Effector memory CD8-positive, alpha-beta T cell (primary cell): ENCODE measurements around the gene TRIM58.

Experiments used
- ATAC-seq: fragments of 150-1000 bp; cut with Tn5 transposase; replicated peaks from 2 replicates; pipeline ENCODE4 v1.10.0; 2021; ENCODE audit warnings: mild to moderate bottlenecking, moderate library complexity
- DNase-seq, 3 experiments: peaks; one replicate each; pipeline ENCODE4 v3.0.0; 2021
- H3K27ac Mint-ChIP-seq, 2 donors: one replicate each; pipeline ENCODE4 v1.8.0; 2022; ENCODE audit warnings: mild to moderate bottlenecking in 2 of 2, mixed read lengths in 2 of 2, moderate library complexity in 2 of 2
- H3K27me3 Mint-ChIP-seq, 2 donors: one replicate each; pipeline ENCODE4 v1.8.0; 2022; ENCODE audit warnings: mixed read lengths in 2 of 2
- H3K36me3 Mint-ChIP-seq: one replicate; pipeline ENCODE4 v1.8.0; 2022; ENCODE audit warnings: mild to moderate bottlenecking, moderate library complexity, mixed read lengths; ENCODE audit not compliant: insufficient read depth
- H3K4me1 Mint-ChIP-seq, 2 donors: one replicate each; pipeline ENCODE4 v1.8.0; 2022; ENCODE audit warnings: low read depth in 2 of 2, mixed read lengths in 2 of 2
- H3K4me3 Mint-ChIP-seq, 2 donors: one replicate each; pipeline ENCODE4 v1.8.0; 2022; ENCODE audit warnings: mild to moderate bottlenecking in 2 of 2, mixed read lengths in 2 of 2, moderate library complexity in 2 of 2
- H3K9me3 Mint-ChIP-seq, 2 donors: one replicate each; pipeline ENCODE4 v1.8.0; 2022; ENCODE audit warnings: mixed read lengths in 2 of 2
- total RNA-seq, 9 experiments: gene quantifications; one replicate each; lab custom pipeline; 2026; lab: John Stamatoyannopoulos, UW

Gene TRIM58, protein sequence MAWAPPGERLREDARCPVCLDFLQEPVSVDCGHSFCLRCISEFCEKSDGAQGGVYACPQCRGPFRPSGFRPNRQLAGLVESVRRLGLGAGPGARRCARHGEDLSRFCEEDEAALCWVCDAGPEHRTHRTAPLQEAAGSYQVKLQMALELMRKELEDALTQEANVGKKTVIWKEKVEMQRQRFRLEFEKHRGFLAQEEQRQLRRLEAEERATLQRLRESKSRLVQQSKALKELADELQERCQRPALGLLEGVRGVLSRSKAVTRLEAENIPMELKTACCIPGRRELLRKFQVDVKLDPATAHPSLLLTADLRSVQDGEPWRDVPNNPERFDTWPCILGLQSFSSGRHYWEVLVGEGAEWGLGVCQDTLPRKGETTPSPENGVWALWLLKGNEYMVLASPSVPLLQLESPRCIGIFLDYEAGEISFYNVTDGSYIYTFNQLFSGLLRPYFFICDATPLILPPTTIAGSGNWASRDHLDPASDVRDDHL
- 0 to 0.42 (median 0.10) reads per million in 9 experiments for total RNA-seq

DNA sequence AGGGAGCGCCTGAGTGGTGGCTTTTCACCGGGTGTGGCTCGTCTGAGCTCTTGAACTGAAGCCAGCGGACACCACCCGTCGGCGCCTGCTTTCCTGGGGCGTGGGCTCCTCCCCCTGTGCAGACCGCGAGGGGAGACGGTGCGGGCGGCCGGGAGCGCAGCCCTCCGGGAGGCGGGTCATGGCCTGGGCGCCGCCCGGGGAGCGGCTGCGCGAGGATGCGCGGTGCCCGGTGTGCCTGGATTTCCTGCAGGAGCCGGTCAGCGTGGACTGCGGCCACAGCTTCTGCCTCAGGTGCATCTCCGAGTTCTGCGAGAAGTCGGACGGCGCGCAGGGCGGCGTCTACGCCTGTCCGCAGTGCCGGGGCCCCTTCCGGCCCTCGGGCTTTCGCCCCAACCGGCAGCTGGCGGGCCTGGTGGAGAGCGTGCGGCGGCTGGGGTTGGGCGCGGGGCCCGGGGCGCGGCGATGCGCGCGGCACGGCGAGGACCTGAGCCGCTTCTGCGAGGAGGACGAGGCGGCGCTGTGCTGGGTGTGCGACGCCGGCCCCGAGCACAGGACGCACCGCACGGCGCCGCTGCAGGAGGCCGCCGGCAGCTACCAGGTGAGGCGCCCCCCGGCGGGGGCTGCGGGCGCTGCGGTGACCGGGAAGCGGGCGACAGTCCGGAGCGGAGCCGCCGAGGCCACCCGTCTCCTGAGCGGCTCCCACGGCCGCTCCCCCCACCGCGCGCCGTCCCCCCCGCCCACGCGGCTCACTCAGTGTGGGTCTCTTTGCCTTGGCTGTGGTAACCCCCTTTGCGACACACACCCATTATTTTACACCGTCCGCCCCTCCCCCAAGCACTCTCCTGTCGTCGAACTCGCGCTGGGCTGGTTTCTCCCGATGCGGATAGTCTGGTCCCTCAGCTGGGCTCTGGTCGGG is at the start of gene TRIM58:
TSS of gene TRIM58 (plus strand) at position 119 of the 916 bp plus-strand sequence. CDS start at position 179, 60 bp downstream.
- Mint-ChIP-seq H3K9me3 (no peaks in the 10 kb centered on the region), H3K4me1 (peaks cover 2 to 5% of the 10 kb centered on the region in 2 donors), H3K4me3 (peak within 1 kb of the TSS; percentile 60 to 63), H3K27ac (no peak within 1 kb of the TSS), H3K36me3 (no peaks in the 10 kb centered on the region), H3K27me3 (peaks cover 41 to 55% of the 10 kb centered on the region in 2 donors)
- DNase-seq (no peak), ATAC-seq (peak; percentile 27)

- DNase-seq (no peak), ATAC-seq (no peak)
- peaks cover 3 to 6% of the 10 kb centered on the region in 2 donors for H3K9me3 Mint-ChIP-seq
- H3K27ac Mint-ChIP-seq = no peak overlapping the region
- no peaks in the 10 kb centered on the region for H3K27me3 Mint-ChIP-seq
- H3K4me1 Mint-ChIP-seq = no peaks in the 10 kb centered on the region
- H3K4me3 Mint-ChIP-seq = no peak overlapping the region
- no peaks in the 10 kb centered on the region for H3K36me3 Mint-ChIP-seq
These were observed 44.4 kb upstream of the TRIM58 start for GRCh38 chr1:247812637-247813036.

DNA sequence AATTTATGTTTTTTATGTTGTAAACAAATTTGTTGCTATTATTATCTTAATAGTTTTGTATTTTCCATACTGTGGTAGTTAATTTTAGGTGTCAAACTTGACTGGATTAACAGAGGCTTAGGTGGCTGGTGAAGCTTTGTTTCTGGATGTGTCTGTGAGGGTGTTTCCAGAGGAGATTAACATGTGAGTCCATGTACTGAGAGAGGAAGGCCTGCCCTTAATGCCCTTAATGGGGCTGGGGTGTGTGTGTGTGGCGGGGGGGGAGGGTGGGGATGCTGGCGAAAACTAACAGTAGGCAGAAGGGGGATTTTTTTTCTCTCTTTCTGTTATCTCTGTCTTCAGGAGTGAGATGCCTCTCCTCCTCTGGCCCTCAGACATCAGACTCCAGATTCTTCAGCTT is 34.9 kb upstream of the TRIM58 start:
- H3K36me3 Mint-ChIP-seq = no peaks in the 10 kb centered on the region
- no peaks in the 10 kb centered on the region for H3K4me1 Mint-ChIP-seq
- no peaks in the 10 kb centered on the region for H3K9me3 Mint-ChIP-seq
- no peak overlapping the region for H3K4me3 Mint-ChIP-seq
- no peak for DNase-seq
- H3K27me3 Mint-ChIP-seq = no peaks in the 10 kb centered on the region
- no peak for ATAC-seq
- H3K27ac Mint-ChIP-seq = no peak overlapping the region

GRCh38 chr1:247824023-247824422 is 33.0 kb upstream of the TRIM58 start, which contains the start of gene OR14A16:
Gene OR14A16 (minus strand): TSS chr1:247824119. CDS start chr1:247815729, 8,390 bp downstream.
- no peak for ATAC-seq
- Mint-ChIP-seq H3K4me1 (no peaks in the 10 kb centered on the region), H3K27me3 (no peaks in the 10 kb centered on the region), H3K27ac (no peak within 1 kb of the TSS), H3K4me3 (no peak within 1 kb of the TSS), H3K9me3 (peaks cover 0 to 2% of the 10 kb centered on the region in 2 donors), H3K36me3 (no peaks in the 10 kb centered on the region)
- no peak for DNase-seq

GRCh38 chr1:247825362-247825761 is 31.6 kb upstream of the TRIM58 start:
- Mint-ChIP-seq H3K9me3 (peaks cover 0 to 2% of the 10 kb centered on the region in 2 donors), H3K4me3 (no peak overlapping the region), H3K27ac (no peak overlapping the region), H3K36me3 (no peaks in the 10 kb centered on the region), H3K27me3 (no peaks in the 10 kb centered on the region), H3K4me1 (no peaks in the 10 kb centered on the region)
- no peak for ATAC-seq
- DNase-seq = no peak

DNA sequence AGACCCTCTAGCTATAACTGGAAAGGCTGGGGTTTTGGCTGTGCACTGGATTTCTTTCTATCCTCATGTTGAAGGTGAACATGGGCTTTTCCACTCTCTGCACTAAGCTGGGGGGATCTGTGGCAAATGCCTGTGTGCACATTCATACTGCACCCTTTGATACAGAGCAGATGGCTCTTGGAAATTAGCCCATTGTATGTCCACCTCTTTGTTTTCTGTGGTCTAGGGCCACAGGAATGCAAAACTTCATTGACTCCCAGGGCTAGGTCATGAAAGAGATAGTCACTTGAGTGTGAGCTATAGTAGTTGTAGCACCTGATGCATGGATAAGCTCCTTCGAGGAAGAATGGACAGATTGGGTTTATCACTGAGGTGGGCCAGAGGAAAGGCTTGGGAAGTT is 27.3 kb upstream of the TRIM58 start:
- ATAC-seq (no peak), DNase-seq (no peak)
- H3K9me3 Mint-ChIP-seq = peaks cover 0 to 2% of the 10 kb centered on the region in 2 donors
- H3K27me3 Mint-ChIP-seq = no peaks in the 10 kb centered on the region
- no peak overlapping the region for H3K4me3 Mint-ChIP-seq
- H3K27ac Mint-ChIP-seq = no peak overlapping the region
- no peaks in the 10 kb centered on the region for H3K36me3 Mint-ChIP-seq
- no peaks in the 10 kb centered on the region for H3K4me1 Mint-ChIP-seq

DNA sequence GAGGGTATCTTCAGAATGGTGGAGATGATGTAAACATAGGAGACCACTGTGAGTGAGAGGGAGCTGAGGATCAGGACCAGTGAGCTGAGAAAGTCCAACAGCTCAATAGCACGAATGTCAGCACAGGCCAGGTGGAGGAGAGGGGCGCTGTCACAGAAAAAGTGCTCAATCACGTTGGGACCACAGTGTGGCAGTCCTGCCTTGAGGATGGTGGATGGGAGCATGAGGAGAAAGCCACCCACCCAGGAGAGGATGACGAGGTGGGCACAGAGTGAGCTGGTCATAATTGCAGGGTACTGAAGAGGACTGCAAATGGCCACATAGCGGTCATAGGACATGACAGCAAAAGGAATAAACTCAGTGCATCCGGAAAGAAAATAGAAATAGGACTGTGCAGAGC is 23.4 kb upstream of the TRIM58 start:
- Mint-ChIP-seq H3K4me3 (no peak overlapping the region), H3K9me3 (peaks cover 0 to 2% of the 10 kb centered on the region in 2 donors), H3K27ac (no peak overlapping the region), H3K27me3 (no peaks in the 10 kb centered on the region), H3K36me3 (no peaks in the 10 kb centered on the region), H3K4me1 (no peaks in the 10 kb centered on the region)
- DNase-seq (no peak), ATAC-seq (no peak)

- Mint-ChIP-seq H3K27ac (no peak overlapping the region), H3K9me3 (peaks cover 5 to 10% of the 10 kb centered on the region in 2 donors), H3K4me1 (no peaks in the 10 kb centered on the region), H3K27me3 (no peaks in the 10 kb centered on the region), H3K4me3 (no peak overlapping the region), H3K36me3 (no peaks in the 10 kb centered on the region)
- ATAC-seq (no peak), DNase-seq (no peak)
These were observed 16.2 kb upstream of the TRIM58 start for GRCh38 chr1:247840818-247841217.

- no peak for DNase-seq
- H3K27ac Mint-ChIP-seq = no peak within 1 kb of the TSS
- no peak for ATAC-seq
- H3K4me1 Mint-ChIP-seq = no peaks in the 10 kb centered on the region
- no peak within 1 kb of the TSS for H3K4me3 Mint-ChIP-seq
- H3K36me3 Mint-ChIP-seq = no peaks in the 10 kb centered on the region
- no peaks in the 10 kb centered on the region for H3K27me3 Mint-ChIP-seq
- H3K9me3 Mint-ChIP-seq = peaks cover 3 to 10% of the 10 kb centered on the region in 2 donors
These were observed 15.2 kb upstream of the TRIM58 start, which contains the start of gene OR11L1 for GRCh38 chr1:247841796-247842195. Gene OR11L1 (minus strand): TSS chr1:247841896. CDS start chr1:247841896, 0 bp downstream.

- Mint-ChIP-seq H3K36me3 (no peaks in the 10 kb centered on the region), H3K4me1 (no peaks in the 10 kb centered on the region), H3K9me3 (peaks cover 3 to 10% of the 10 kb centered on the region in 2 donors), H3K4me3 (no peak overlapping the region), H3K27me3 (no peaks in the 10 kb centered on the region), H3K27ac (no peak overlapping the region)
- ATAC-seq = no peak
- no peak for DNase-seq
These were observed 13.6 kb upstream of the TRIM58 start for GRCh38 chr1:247843411-247843810.

DNA sequence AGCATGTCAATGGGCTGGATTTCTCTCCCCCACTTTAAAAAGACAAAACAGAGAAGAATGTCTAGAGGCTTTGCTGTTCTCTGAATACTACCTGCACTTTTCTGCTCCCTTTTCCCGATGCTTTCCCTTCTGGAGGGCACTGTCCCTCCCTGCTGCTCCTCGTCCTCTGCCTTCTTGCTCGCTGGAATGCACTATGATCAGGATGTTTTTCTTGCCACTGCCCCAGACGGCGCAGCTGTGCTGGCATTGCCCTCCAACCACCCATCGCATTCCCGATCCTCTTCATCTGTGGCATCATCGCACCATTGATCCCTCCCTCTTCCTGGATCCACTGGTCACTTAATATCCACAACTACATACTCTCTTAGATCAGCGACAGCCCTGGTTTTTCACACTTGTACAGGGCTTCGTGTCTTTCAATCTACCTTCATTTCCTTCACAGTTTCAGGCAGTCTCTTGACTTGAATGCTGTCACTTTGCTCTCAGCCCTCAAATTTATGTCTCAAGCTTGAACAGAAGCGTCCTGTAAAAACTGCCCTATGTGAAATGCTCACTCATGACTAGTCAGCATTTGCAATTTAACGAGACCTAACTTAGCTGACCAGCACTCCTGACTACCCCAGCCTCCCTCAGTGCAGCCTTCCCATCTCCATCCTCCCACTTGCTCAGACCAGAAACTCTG is 11.8 kb upstream of the TRIM58 start:
- ATAC-seq (no peak), DNase-seq (no peak)
- no peaks in the 10 kb centered on the region for H3K36me3 Mint-ChIP-seq
- no peak overlapping the region for H3K27ac Mint-ChIP-seq
- no peaks in the 10 kb centered on the region for H3K4me1 Mint-ChIP-seq
- H3K27me3 Mint-ChIP-seq = no peaks in the 10 kb centered on the region
- H3K4me3 Mint-ChIP-seq = no peak overlapping the region
- H3K9me3 Mint-ChIP-seq = peaks cover 3 to 10% of the 10 kb centered on the region in 2 donors

DNA sequence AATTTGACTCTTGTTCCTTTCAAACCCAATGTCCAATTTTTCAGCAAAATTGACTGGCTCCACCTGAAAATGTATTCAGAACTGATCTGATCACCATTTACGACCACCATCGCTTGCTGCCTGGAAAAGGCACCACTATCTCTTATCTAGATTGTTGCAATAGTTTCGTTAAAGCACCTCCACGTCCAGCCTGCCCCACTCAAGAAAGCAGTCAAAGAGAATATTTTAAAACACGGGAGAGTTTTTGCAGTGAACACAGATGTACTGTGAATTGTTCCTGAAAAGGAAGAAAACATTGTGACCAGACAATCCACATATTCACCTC is 11.3 kb upstream of the TRIM58 start:
- ATAC-seq (no peak), DNase-seq (no peak)
- H3K4me1 Mint-ChIP-seq = no peaks in the 10 kb centered on the region
- no peaks in the 10 kb centered on the region for H3K27me3 Mint-ChIP-seq
- H3K4me3 Mint-ChIP-seq = no peak overlapping the region
- no peaks in the 10 kb centered on the region for H3K36me3 Mint-ChIP-seq
- no peak overlapping the region for H3K27ac Mint-ChIP-seq
- H3K9me3 Mint-ChIP-seq = peaks cover 3 to 10% of the 10 kb centered on the region in 2 donors

DNA sequence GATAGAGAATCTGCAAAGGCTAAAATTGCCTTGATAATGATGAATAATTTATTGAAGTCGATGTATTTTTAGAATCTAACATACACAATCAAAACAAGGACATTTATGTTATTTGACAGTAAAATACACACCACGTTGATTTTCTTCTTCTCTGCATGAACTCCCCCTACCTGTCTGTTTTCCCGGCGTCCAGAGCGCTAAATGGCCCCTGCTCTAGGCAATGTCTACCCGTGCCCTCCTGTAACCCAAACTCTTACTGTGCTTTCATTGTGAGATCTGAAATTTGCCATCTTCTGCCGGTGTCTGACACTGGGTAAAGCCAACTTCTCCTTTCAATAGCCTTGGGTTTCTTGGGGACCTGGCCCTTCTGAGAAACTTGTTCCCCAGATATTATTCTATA is 8.6 kb upstream of the TRIM58 start:
- H3K9me3 Mint-ChIP-seq = no peaks in the 10 kb centered on the region
- no peaks in the 10 kb centered on the region for H3K4me1 Mint-ChIP-seq
- ATAC-seq (no peak), DNase-seq (no peak)
- H3K27ac Mint-ChIP-seq = no peak overlapping the region
- no peak overlapping the region for H3K4me3 Mint-ChIP-seq
- H3K36me3 Mint-ChIP-seq = no peaks in the 10 kb centered on the region
- H3K27me3 Mint-ChIP-seq = peaks cover 0 to 4% of the 10 kb centered on the region in 2 donors
